SK-N-SH (cell line): ENCODE measurements around the gene TTC31.

Source experiments
- CTCF ChIP-seq: fragments of 200-600 bp; sonication (generic); IDR thresholded peaks from 2 replicates; pipeline ENCODE4 v1.6.1; 2017; ENCODE audit warnings: antibody characterized with exemption, mild to moderate bottlenecking, moderate library complexity
- EP300 ChIP-seq, 2 experiments: IDR thresholded peaks; 2 replicates each; pipeline versions ENCODE4 v1.4.0 to v1.6.1; 2012; ENCODE audit warnings: borderline replicate concordance in 1 of 2, low read depth in 1 of 2, low read length in 1 of 2
- EZH2phosphoT487 ChIP-seq: fragments of 200-600 bp; sonication (generic); IDR thresholded peaks from 2 replicates; pipeline ENCODE4 v1.6.1; 2017; ENCODE audit warnings: low read depth, mixed run types, mild to moderate bottlenecking, antibody characterized with exemption, moderate library complexity, borderline replicate concordance
- MEF2A ChIP-seq: IDR thresholded peaks from 2 replicates; pipeline ENCODE4 v1.4.0; 2012; ENCODE audit warnings: low read depth, borderline replicate concordance
- PBX3 ChIP-seq: IDR thresholded peaks from 2 replicates; pipeline ENCODE4; 2012
- POLR2AphosphoS5 ChIP-seq: IDR thresholded peaks from 2 replicates; pipeline ENCODE4 v1.6.1; 2012; ENCODE audit warnings: low read depth, low read length
- RAD21 ChIP-seq: IDR thresholded peaks from 2 replicates; pipeline ENCODE4 v1.6.1; 2012; ENCODE audit warnings: mild to moderate bottlenecking, low read length
- SIN3A ChIP-seq: IDR thresholded peaks from 2 replicates; pipeline ENCODE4 v1.6.1; 2012; ENCODE audit warnings: low read depth, mild to moderate bottlenecking, low read length, moderate library complexity, borderline replicate concordance
- TAF1 ChIP-seq: IDR thresholded peaks from 2 replicates; pipeline ENCODE4 v1.6.1; 2012; ENCODE audit warnings: low read depth, mild to moderate bottlenecking, low read length, moderate library complexity, borderline replicate concordance

GRCh38 chr2:74441170-74441689 lies 41.7 kb upstream of the TTC31 start:
- TF ChIP-seq CTCF (no peak), SIN3A (no peak), RAD21 (no peak), POLR2AphosphoS5 (no peak), EP300 (IDR thresholded peaks at IDR 0.05; ENCODE audit: borderline replicate concordance in 1 of 2, low read depth in 1 of 2, low read length in 1 of 2) (no peak), TAF1 (no peak), EZH2phosphoT487 (no peak), PBX3 (no peak), MEF2A (no peak)
